Neural progenitor cell (in vitro differentiated cells): ENCODE measurements around the gene PIP4K2A. TPM values are rescaled to one million over a fixed set of nuclear protein-coding genes. Genes with fewer than 3 reads are reported as not detected.
A peak's percentile ranks its signal among the peaks of the same experiment; 100 is the strongest.

Experiments used
- DNase-seq: peaks from one replicate; pipeline ENCODE4 v3.0.0-alpha.2; 2016; ENCODE audit warnings: low spot score
- H2AFZ ChIP-seq: fragments of 200-600 bp; sonication (generic); replicated peaks from 2 replicates; pipeline ENCODE4 v1.6.1; 2016; ENCODE audit warnings: antibody characterized with exemption
- H3F3A ChIP-seq: fragments of 200-600 bp; sonication (generic); 2 replicates; pipeline ENCODE4 v1.6.1; 2016; ENCODE audit warnings: antibody characterized with exemption, low read depth
- H3K27ac ChIP-seq: fragments of 200-600 bp; sonication (generic); 2 replicates; pipeline ENCODE4 v1.5.1; 2016; ENCODE audit warnings: mild to moderate bottlenecking
- H3K27me3 ChIP-seq: fragments of 200-600 bp; sonication (generic); 2 replicates; pipeline ENCODE4 v1.6.1; 2016; ENCODE audit warnings: mild to moderate bottlenecking, moderate library complexity
- H3K36me3 ChIP-seq: fragments of 200-600 bp; sonication (generic); 2 replicates; pipeline ENCODE4 v1.5.1; 2016
- H3K4me1 ChIP-seq: fragments of 200-600 bp; sonication (generic); 2 replicates; pipeline ENCODE4 v1.6.1; 2016; ENCODE audit warnings: mixed run types
- H3K4me2 ChIP-seq: fragments of 200-600 bp; sonication (generic); 2 replicates; pipeline ENCODE4 v1.6.1; 2016
- H3K4me3 ChIP-seq: fragments of 200-600 bp; sonication (generic); 2 replicates; pipeline ENCODE4 v1.5.1; 2016
- H3K79me2 ChIP-seq: fragments of 200-600 bp; sonication (generic); 2 replicates; pipeline ENCODE4 v1.6.1; 2016; ENCODE audit warnings: low read depth
- H3K9ac ChIP-seq: fragments of 200-600 bp; sonication (generic); 2 replicates; pipeline ENCODE4 v1.6.1; 2016
- H3K9me3 ChIP-seq: fragments of 200-600 bp; sonication (generic); 2 replicates; pipeline ENCODE4 v1.5.1; 2016; ENCODE audit warnings: low read depth
- H4K20me1 ChIP-seq: fragments of 200-600 bp; sonication (generic); 2 replicates; pipeline ENCODE4 v1.6.1; 2016; ENCODE audit warnings: low read depth
- H3K27ac Mint-ChIP-seq: 3 replicates; pipeline ENCODE4 v1.8.0; 2021; ENCODE audit warnings: mixed read lengths
- H3K27me3 Mint-ChIP-seq: 2 replicates; pipeline ENCODE4 v1.8.0; 2022; ENCODE audit warnings: low read depth, mild to moderate bottlenecking, inconsistent platforms, moderate library complexity, mixed read lengths; ENCODE audit not compliant: insufficient read depth
- H3K36me3 Mint-ChIP-seq: 3 replicates; pipeline ENCODE4 v1.8.0; 2021; ENCODE audit warnings: mixed read lengths
- H3K4me1 Mint-ChIP-seq: 3 replicates; pipeline ENCODE4 v1.8.0; 2021; ENCODE audit warnings: mixed read lengths
- H3K4me3 Mint-ChIP-seq: 3 replicates; pipeline ENCODE4 v1.8.0; 2021; ENCODE audit warnings: mild to moderate bottlenecking, moderate library complexity, mixed read lengths
- H3K9me3 Mint-ChIP-seq: 3 replicates; pipeline ENCODE4 v1.8.0; 2020; ENCODE audit warnings: mixed read lengths
- CTCF ChIP-seq: fragments of 200-600 bp; sonication (generic); IDR thresholded peaks from 2 replicates; pipeline ENCODE4 v1.5.1; 2017; ENCODE audit warnings: antibody characterized with exemption, mild to moderate bottlenecking
- EZH2 ChIP-seq: fragments of 200-600 bp; sonication (generic); IDR thresholded peaks from 2 replicates; pipeline ENCODE4 v1.6.1; 2017; ENCODE audit warnings: antibody characterized with exemption, mild to moderate bottlenecking, moderate library complexity
- EZH2phosphoT487 ChIP-seq: fragments of 200-600 bp; sonication (generic); IDR thresholded peaks from 2 replicates; pipeline ENCODE4 v1.6.1; 2017; ENCODE audit warnings: antibody characterized with exemption
- total RNA-seq: library from RNA; depleted of rRNA; stranded (reverse); fragments of >200 nt; gene quantifications from 2 replicates; pipeline ENCODE4 v1.2.3, GENCODE V29; 2015; ENCODE audit warnings: low replicate concordance

Gene PIP4K2A
- total RNA-seq, 1 donor from 2014 or later: 37.6 TPM

DNA sequence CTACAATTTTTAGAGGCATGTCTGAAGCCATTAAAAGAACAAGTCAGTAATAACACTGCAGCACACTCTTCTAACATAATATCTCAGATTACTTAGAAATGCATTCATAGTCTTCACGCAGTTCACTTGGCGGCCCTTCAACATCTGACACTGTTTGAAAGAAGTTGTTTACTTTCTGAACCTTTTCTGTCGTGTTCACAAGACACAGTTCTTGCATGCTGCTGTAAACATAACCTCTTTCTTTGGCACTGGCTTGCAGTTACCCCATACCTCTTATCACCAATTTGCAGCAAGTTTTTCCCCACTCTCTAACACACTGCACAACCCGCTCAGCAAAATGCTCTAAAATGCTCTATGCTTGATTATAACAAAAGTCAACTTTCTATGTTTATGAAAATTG is 12.0 kb downstream of the PIP4K2A start:
- Histone ChIP-seq H3K4me3 (no peak overlapping the region), H3K79me2 (peaks cover 99% of the 10 kb centered on the region), H3K27ac (no peak overlapping the region), H4K20me1 (peaks cover 38% of the 10 kb centered on the region), H3K9ac (no peak overlapping the region), H2AFZ (no peak overlapping the region), H3K27me3 (no peaks in the 10 kb centered on the region), H3F3A (no peaks in the 10 kb centered on the region), H3K4me1 (no peaks in the 10 kb centered on the region), H3K9me3 (no peaks in the 10 kb centered on the region), H3K36me3 (no peaks in the 10 kb centered on the region), H3K4me2 (no peak overlapping the region)
- Mint-ChIP-seq H3K4me3 (no peak overlapping the region), H3K27ac (no peak overlapping the region), H3K36me3 (peaks cover 3% of the 10 kb centered on the region), H3K9me3 (no peaks in the 10 kb centered on the region), H3K27me3 (no peaks in the 10 kb centered on the region), H3K4me1 (peaks cover 3% of the 10 kb centered on the region)
- no peak for TF ChIP-seq EZH2phosphoT487
- no peak for TF ChIP-seq CTCF
- TF ChIP-seq EZH2: no peak
- DNase-seq: no peak

- Histone ChIP-seq H3K79me2 (peaks cover 98% of the 10 kb centered on the region), H3K4me3 (no peak overlapping the region), H3K4me1 (no peaks in the 10 kb centered on the region), H3K4me2 (no peak overlapping the region), H3K27ac (no peak overlapping the region), H2AFZ (no peak overlapping the region), H3K27me3 (no peaks in the 10 kb centered on the region), H3F3A (no peaks in the 10 kb centered on the region), H3K9me3 (no peaks in the 10 kb centered on the region), H4K20me1 (peaks cover 31% of the 10 kb centered on the region), H3K36me3 (no peaks in the 10 kb centered on the region), H3K9ac (no peak overlapping the region)
- Mint-ChIP-seq H3K27ac (peak overlapping the region; percentile 12), H3K4me3 (no peak overlapping the region), H3K4me1 (peaks cover 3% of the 10 kb centered on the region), H3K9me3 (no peaks in the 10 kb centered on the region), H3K27me3 (no peaks in the 10 kb centered on the region), H3K36me3 (peaks cover 3% of the 10 kb centered on the region)
- TF ChIP-seq EZH2phosphoT487 (no peak), CTCF (no peak), EZH2 (no peak)
- DNase-seq: no peak
Measured at GRCh38 chr10:22701132-22701826, 13.1 kb downstream of the PIP4K2A start.

DNA sequence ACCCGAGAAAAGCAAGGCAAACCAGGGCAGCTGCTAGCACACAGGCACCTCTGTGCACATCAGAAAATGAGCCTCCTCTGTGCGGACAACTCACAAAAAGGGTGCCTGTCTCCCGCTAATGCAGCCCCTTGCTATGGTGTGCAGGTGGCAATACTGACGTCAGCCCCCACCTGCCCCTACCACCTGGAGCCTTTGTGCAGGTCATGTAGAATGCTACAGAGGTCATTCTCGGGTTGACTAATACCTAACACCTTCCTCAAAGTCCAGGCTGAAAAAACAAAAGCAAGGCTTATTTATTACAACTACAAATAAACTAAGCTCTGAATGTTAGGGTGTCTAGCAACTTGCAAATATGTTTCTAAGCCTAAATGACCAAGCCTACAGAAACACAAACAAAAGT is 13.9 kb downstream of the PIP4K2A start:
- Histone ChIP-seq H3K4me3 (no peak overlapping the region), H3K9me3 (no peaks in the 10 kb centered on the region), H2AFZ (no peak overlapping the region), H3K4me1 (no peaks in the 10 kb centered on the region), H3K79me2 (peaks cover 98% of the 10 kb centered on the region), H3K27ac (no peak overlapping the region), H3F3A (no peaks in the 10 kb centered on the region), H4K20me1 (peaks cover 26% of the 10 kb centered on the region), H3K36me3 (no peaks in the 10 kb centered on the region), H3K27me3 (no peaks in the 10 kb centered on the region), H3K4me2 (no peak overlapping the region), H3K9ac (no peak overlapping the region)
- DNase-seq: no peak
- H3K9me3 Mint-ChIP-seq: peaks cover under 1% of the 10 kb centered on the region
- no peak overlapping the region for H3K4me3 Mint-ChIP-seq
- no peak for TF ChIP-seq CTCF
- no peak for TF ChIP-seq EZH2phosphoT487
- TF ChIP-seq EZH2: no peak
- H3K27me3 Mint-ChIP-seq: no peaks in the 10 kb centered on the region
- H3K4me1 Mint-ChIP-seq: peaks cover 3% of the 10 kb centered on the region
- no peak overlapping the region for H3K27ac Mint-ChIP-seq
- peaks cover 3% of the 10 kb centered on the region for H3K36me3 Mint-ChIP-seq
